B cell (primary cell): ENCODE measurements around the gene MAPKAPK3. TPM values are rescaled to one million over a fixed set of nuclear protein-coding genes. Genes with fewer than 3 reads are reported as not detected.

Experiments used
- ATAC-seq: fragments of 200-7000 bp; cut with Tn5 transposase; one replicate; pipeline ENCODE4 v1.10.0; 2021; ENCODE audit warnings: low read depth, mild to moderate bottlenecking, moderate number of reproducible peaks, moderate library complexity
- CTCF ChIA-PET: fragments of 350-600 bp; sonication (Branson Sonifier 250); formaldehyde crosslinking; loops from one replicate; lab custom pipeline; 2021; ENCODE audit warnings: antibody characterized with exemption, inconsistent platforms; lab: Charles Lee
- POLR2A ChIA-PET: fragments of 350-600 bp; sonication (Branson Sonifier 250); formaldehyde crosslinking; loops from one replicate; lab custom pipeline; 2021; ENCODE audit warnings: antibody characterized with exemption; lab: Charles Lee
- DNase-seq: peaks from one replicate; pipeline ENCODE4 v3.0.0; 2013
- H2AFZ ChIP-seq: 2 replicates; pipeline ENCODE4 v1.6.1; 2012; ENCODE audit warnings: mild to moderate bottlenecking, low read depth, low read length; ENCODE audit not compliant: insufficient read depth, poor library complexity, severe bottlenecking
- H3K27ac ChIP-seq, 2 donors: 1 replicate in 1 of 2; 2 replicates in 1 of 2; pipeline ENCODE4 v1.5.1; 2012 to 2013; ENCODE audit warnings: low read length in 2 of 2, mild to moderate bottlenecking in 2 of 2, moderate library complexity in 1 of 2
- H3K27me3 ChIP-seq, 4 experiments: fragments of 200-600 bp in 1 of 4; sonication (generic) in 1 of 4; replicated peaks in 1 of 4; 1 replicate in 2 of 4; 2 replicates in 2 of 4; pipeline versions ENCODE4 v1.6.1 to v1.7.0; 2013 to 2016; ENCODE audit warnings: low read length in 3 of 4, mild to moderate bottlenecking in 2 of 4, mixed read lengths in 1 of 4, moderate library complexity in 1 of 4; ENCODE audit not compliant: insufficient read depth in 4 of 4, control insufficient read depth in 3 of 4; ENCODE audit errors: control extremely low read depth in 1 of 4
- H3K36me3 ChIP-seq, 2 experiments: replicated peaks in 1 of 2; 1 replicate in 1 of 2; 2 replicates in 1 of 2; pipeline versions ENCODE4 v1.6.1 to v1.7.1; 2013; ENCODE audit warnings: low read length in 1 of 2; ENCODE audit not compliant: insufficient read depth in 2 of 2, control insufficient read depth in 1 of 2; ENCODE audit errors: control extremely low read depth in 1 of 2, extremely low read depth in 1 of 2
- H3K4me1 ChIP-seq, 2 donors: fragments of 200-600 bp in 1 of 2; sonication (generic) in 1 of 2; 1 replicate in 1 of 2; 2 replicates in 1 of 2; pipeline versions ENCODE4 v1.5.1 to v1.6.1; 2013 to 2017; ENCODE audit warnings: low read length in 2 of 2; ENCODE audit not compliant: control insufficient read depth in 2 of 2, insufficient read depth in 2 of 2
- H3K4me2 ChIP-seq: replicated peaks from 2 replicates; pipeline ENCODE3; 2012; ENCODE audit warnings: mild to moderate bottlenecking, low read depth, low read length; ENCODE audit not compliant: poor library complexity, severe bottlenecking
- H3K4me3 ChIP-seq, 5 experiments: fragments of 200-600 bp in 1 of 5; sonication (generic) in 1 of 5; 1 replicate in 3 of 5; 2 replicates in 2 of 5; pipeline versions ENCODE4 v1.5.1 to v1.7.0; 2011 to 2016; ENCODE audit warnings: low read length in 4 of 5, mild to moderate bottlenecking in 4 of 5, low read depth in 2 of 5, control low read depth in 1 of 5, moderate library complexity in 1 of 5; ENCODE audit not compliant: insufficient read depth in 1 of 5; ENCODE audit errors: control extremely low read depth in 1 of 5, extremely low read depth in 1 of 5
- H3K79me2 ChIP-seq: fragments of 200-600 bp; sonication (generic); one replicate; pipeline ENCODE4 v1.6.0; 2016; ENCODE audit warnings: low read length; ENCODE audit not compliant: control insufficient read depth, insufficient read depth
- H3K9ac ChIP-seq: fragments of 200-600 bp; sonication (generic); 2 replicates; pipeline ENCODE4 v1.6.1; 2017; ENCODE audit warnings: mild to moderate bottlenecking, low read length, moderate library complexity
- H3K9me3 ChIP-seq, 3 donors: one replicate each; pipeline versions ENCODE4 v1.6.1 to v1.7.1; 2013; ENCODE audit warnings: low read length in 2 of 3; ENCODE audit not compliant: control insufficient read depth in 2 of 3, insufficient read depth in 1 of 3; ENCODE audit errors: control extremely low read depth in 1 of 3
- H4K20me1 ChIP-seq: 2 replicates; pipeline ENCODE4 v1.6.0; 2012; ENCODE audit warnings: mild to moderate bottlenecking, low read length; ENCODE audit not compliant: insufficient read depth, control insufficient read depth, poor library complexity, severe bottlenecking
- H3K27ac Mint-ChIP-seq: one replicate; pipeline ENCODE4 v1.8.0; 2021; ENCODE audit warnings: mixed read lengths
- H3K27me3 Mint-ChIP-seq: one replicate; pipeline ENCODE4 v1.8.0; 2021; ENCODE audit warnings: mixed read lengths
- H3K4me1 Mint-ChIP-seq: one replicate; pipeline ENCODE4 v1.8.0; 2021; ENCODE audit warnings: mixed read lengths
- H3K4me3 Mint-ChIP-seq: one replicate; pipeline ENCODE4 v1.8.0; 2021; ENCODE audit warnings: mixed read lengths
- H3K9me3 Mint-ChIP-seq: one replicate; pipeline ENCODE4 v1.8.0; 2022; ENCODE audit warnings: mixed read lengths; ENCODE audit not compliant: insufficient read depth
- EZH2 ChIP-seq: IDR thresholded peaks from 2 replicates; pipeline ENCODE4 v1.6.1; 2012; ENCODE audit warnings: borderline replicate concordance, low read depth, mild to moderate bottlenecking, moderate library complexity, low read length; ENCODE audit not compliant: insufficient read depth, poor library complexity, severe bottlenecking
- WGBS: methylation state at CpG from one replicate; pipeline ENCODE4 v1.1.5; 2013; ENCODE audit warnings: missing lambda C conversion rate; ENCODE audit not compliant: insufficient coverage; 5-methylcytosine and 5-hydroxymethylcytosine counted together
- intact Hi-C: fragments of 100-400 bp; cut with micrococcal nuclease; formaldehyde crosslinking; loops from one replicate; pipeline ENCODE4 v1.10.0; 2022
- polyA plus RNA-seq: library from polyadenylated mRNA; depleted of rRNA; stranded (reverse); fragments of >200 nt; gene quantifications from 2 replicates; pipeline ENCODE4 v1.2.3, GENCODE V29; 2012
- total RNA-seq, 2 donors: library from RNA; stranded (reverse); fragments of 120-200 nt in 1 of 2; gene quantifications; 1 replicate in 1 of 2; 2 replicates in 1 of 2; pipeline versions ENCODE4 v1.2.3 to v1.2.4, GENCODE V29; 2013 to 2022
- TF ChIP-seq, protein P1 (sequence below): fragments of 200-600 bp; IDR thresholded peaks from one replicate; pipeline ENCODE4 v1.8.0; 2022; ENCODE audit warnings: antibody characterized with exemption, mild to moderate bottlenecking

Gene MAPKAPK3
- total and polyA plus RNA-seq, 2 donors (not counting 1 experiment from before 2014, with no cell fraction given), result 17.8 to 18.8 TPM

DNA sequence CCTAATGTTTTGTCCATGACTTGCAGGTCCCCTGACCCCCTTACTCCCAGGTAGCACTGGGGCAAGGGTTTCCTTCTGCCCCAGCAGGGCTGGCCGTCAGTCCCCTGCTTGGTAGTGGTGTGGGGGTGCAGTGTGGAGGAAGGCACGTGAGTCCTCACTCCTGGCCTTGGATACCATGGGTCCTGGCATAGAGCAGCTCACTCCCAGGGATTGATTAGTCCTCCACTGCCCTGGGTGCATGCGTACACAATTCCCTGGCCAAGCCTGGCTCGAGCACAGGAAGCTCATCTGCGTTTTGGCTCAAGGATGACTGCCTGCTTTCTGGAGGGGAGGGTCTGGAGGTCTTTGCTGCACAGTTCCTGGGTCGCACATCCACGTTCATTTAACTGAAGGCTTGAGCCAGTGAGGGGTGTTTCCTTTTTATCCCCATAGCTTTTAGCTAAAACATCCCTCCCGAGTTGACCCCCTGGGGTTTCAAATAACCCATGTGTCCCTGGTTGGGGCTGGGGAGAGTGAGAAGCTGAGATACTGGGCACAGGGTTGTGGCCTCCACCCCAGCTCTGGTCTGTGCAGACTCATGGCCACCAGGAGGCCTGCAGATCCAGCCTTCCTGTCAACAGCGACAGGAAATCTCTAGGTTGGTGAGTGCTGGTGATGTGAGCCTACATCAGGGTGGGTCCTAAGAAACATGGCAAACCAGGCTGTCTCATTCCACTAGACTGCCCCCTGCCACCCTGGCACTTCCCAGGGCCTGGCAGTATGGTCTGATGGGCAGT is 36.1 kb upstream of the MAPKAPK3 start:
- Histone ChIP-seq H3K4me2 (no peak overlapping the region), H3K4me3 (no peak overlapping the region), H3K27me3 (no peaks in the 10 kb centered on the region), H3K79me2 (no peaks in the 10 kb centered on the region), H3K36me3 (peaks cover 0 to 39% of the 10 kb centered on the region in 2 experiments), H4K20me1 (no peaks in the 10 kb centered on the region), H2AFZ (no peak overlapping the region), H3K9me3 (no peaks in the 10 kb centered on the region), H3K4me1 (no peaks in the 10 kb centered on the region), H3K9ac (no peak overlapping the region), H3K27ac (no peak overlapping the region)
- 97% methylated on average over 4 of the region's 9 CpGs for WGBS
- Mint-ChIP-seq H3K4me1 (no peaks in the 10 kb centered on the region), H3K9me3 (no peaks in the 10 kb centered on the region), H3K27me3 (no peaks in the 10 kb centered on the region), H3K27ac (no peak overlapping the region), H3K4me3 (no peak overlapping the region)
- ATAC-seq (no peak), DNase-seq (no peak)
- TF ChIP-seq, protein P1, sequence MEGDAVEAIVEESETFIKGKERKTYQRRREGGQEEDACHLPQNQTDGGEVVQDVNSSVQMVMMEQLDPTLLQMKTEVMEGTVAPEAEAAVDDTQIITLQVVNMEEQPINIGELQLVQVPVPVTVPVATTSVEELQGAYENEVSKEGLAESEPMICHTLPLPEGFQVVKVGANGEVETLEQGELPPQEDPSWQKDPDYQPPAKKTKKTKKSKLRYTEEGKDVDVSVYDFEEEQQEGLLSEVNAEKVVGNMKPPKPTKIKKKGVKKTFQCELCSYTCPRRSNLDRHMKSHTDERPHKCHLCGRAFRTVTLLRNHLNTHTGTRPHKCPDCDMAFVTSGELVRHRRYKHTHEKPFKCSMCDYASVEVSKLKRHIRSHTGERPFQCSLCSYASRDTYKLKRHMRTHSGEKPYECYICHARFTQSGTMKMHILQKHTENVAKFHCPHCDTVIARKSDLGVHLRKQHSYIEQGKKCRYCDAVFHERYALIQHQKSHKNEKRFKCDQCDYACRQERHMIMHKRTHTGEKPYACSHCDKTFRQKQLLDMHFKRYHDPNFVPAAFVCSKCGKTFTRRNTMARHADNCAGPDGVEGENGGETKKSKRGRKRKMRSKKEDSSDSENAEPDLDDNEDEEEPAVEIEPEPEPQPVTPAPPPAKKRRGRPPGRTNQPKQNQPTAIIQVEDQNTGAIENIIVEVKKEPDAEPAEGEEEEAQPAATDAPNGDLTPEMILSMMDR, result no peak
- no peak for TF ChIP-seq EZH2
- POLR2A ChIA-PET, result no interaction called here
- intact Hi-C loops, result no loop called here
- CTCF ChIA-PET, result interaction anchor here (16.8 kb wide), 1 partner anchor 31 kb away, joined by 541 read pairs; the partner anchor contains the start of genes CISH and MAPKAPK3

DNA sequence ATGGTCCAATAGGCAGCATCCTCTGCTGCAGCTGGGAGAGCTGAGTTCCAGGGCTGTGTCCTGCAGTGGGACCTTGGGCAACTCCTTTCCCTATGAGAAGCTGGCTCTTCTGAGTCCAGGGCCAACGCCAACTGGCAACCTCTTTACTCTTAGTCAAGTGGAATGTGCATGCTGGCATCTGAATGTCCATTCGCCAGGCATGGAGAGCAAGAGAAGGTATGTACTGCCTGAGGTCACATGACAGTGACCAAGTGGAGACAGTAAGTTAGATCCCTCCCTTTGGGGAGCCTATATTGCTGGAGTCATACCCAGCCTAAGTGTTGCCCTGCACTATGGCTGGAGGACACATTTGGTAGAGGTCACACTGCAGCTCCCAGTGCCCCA is 35.5 kb upstream of the MAPKAPK3 start:
- no peak for ATAC-seq
- Histone ChIP-seq H3K27ac (no peak overlapping the region), H2AFZ (no peak overlapping the region), H3K79me2 (no peaks in the 10 kb centered on the region), H4K20me1 (no peaks in the 10 kb centered on the region), H3K36me3 (peaks cover 0 to 39% of the 10 kb centered on the region in 2 experiments), H3K4me1 (no peaks in the 10 kb centered on the region), H3K9ac (no peak overlapping the region), H3K4me2 (no peak overlapping the region), H3K9me3 (no peaks in the 10 kb centered on the region), H3K27me3 (no peaks in the 10 kb centered on the region), H3K4me3 (no peak overlapping the region)
- Mint-ChIP-seq H3K27me3 (no peaks in the 10 kb centered on the region), H3K9me3 (no peaks in the 10 kb centered on the region), H3K4me3 (no peak overlapping the region), H3K27ac (no peak overlapping the region), H3K4me1 (no peaks in the 10 kb centered on the region)
- WGBS, result 100% methylated on average over 2 of the region's 2 CpGs
- DNase-seq, result no peak
- TF ChIP-seq EZH2, result no peak
- TF ChIP-seq, protein P1, result no peak
- intact Hi-C loops, result no loop called here
- ChIA-PET CTCF (interaction anchor here (16.8 kb wide), 1 partner anchor 31 kb away, joined by 541 read pairs; the partner anchor contains the start of genes CISH and MAPKAPK3), POLR2A (interaction anchor here (0.7 kb wide), 1 partner anchor 282 kb away, joined by 4 read pairs; no protein-coding TSS in a partner anchor)
